OCI-LY1 (cell line): Measurements from ENCODE around the gene MYOZ3.
A peak's percentile ranks its signal among the peaks of the same experiment; 100 is the strongest.

Experiments used
- H2AFZ ChIP-seq: fragments of 200-600 bp; sonication (generic), shearing (Covaris generic); 2 replicates; pipeline ENCODE4 v1.6.0; 2014; ENCODE audit warnings: antibody characterized with exemption, mild to moderate bottlenecking, low read length
- H3F3A ChIP-seq: fragments of 200-600 bp; sonication (generic), shearing (Covaris generic); 2 replicates; pipeline ENCODE4 v1.6.0; 2014; ENCODE audit warnings: mild to moderate bottlenecking, antibody characterized with exemption, low read length, moderate library complexity; ENCODE audit not compliant: insufficient read depth
- H3K27ac ChIP-seq: fragments of 200-600 bp; sonication (generic); 2 replicates; pipeline ENCODE4 v1.5.1; 2014; ENCODE audit warnings: low read length, mixed run types, mild to moderate bottlenecking, low read depth; ENCODE audit not compliant: poor library complexity, severe bottlenecking
- H3K27me3 ChIP-seq: fragments of 200-600 bp; sonication (generic); 2 replicates; pipeline ENCODE4 v1.6.0; 2014; ENCODE audit warnings: antibody characterized with exemption, mild to moderate bottlenecking, low read length, moderate library complexity; ENCODE audit not compliant: insufficient read depth
- H3K36me3 ChIP-seq: fragments of 200-600 bp; sonication (generic); 2 replicates; pipeline ENCODE4 v1.6.1; 2014; ENCODE audit warnings: mild to moderate bottlenecking, antibody characterized with exemption, low read length, moderate library complexity, mixed read lengths; ENCODE audit not compliant: insufficient read depth
- H3K4me1 ChIP-seq: fragments of 200-600 bp; sonication (generic); 2 replicates; pipeline ENCODE4 v1.5.1; 2014; ENCODE audit warnings: mild to moderate bottlenecking, low read length, moderate library complexity; ENCODE audit not compliant: insufficient read depth, severe bottlenecking
- H3K4me2 ChIP-seq: fragments of 200-600 bp; sonication (generic), shearing (Covaris generic); 2 replicates; pipeline ENCODE4 v1.6.1; 2014; ENCODE audit warnings: low read length
- H3K4me3 ChIP-seq: fragments of 200-600 bp; sonication (generic); 2 replicates; pipeline ENCODE4 v1.5.1; 2014; ENCODE audit warnings: low read length, low read depth, mild to moderate bottlenecking, mixed read lengths; ENCODE audit not compliant: poor library complexity, severe bottlenecking
- H3K79me2 ChIP-seq: fragments of 200-600 bp; shearing (Covaris generic); 2 replicates; pipeline ENCODE4 v1.6.1; 2016; ENCODE audit warnings: mixed run types, low read length, mixed read lengths; ENCODE audit not compliant: insufficient read depth
- H3K9ac ChIP-seq: fragments of 200-600 bp; sonication (generic), shearing (Covaris generic); 2 replicates; pipeline ENCODE4 v1.6.1; 2014; ENCODE audit warnings: mild to moderate bottlenecking, low read length, mixed read lengths
- H3K9me2 ChIP-seq: fragments of 200-600 bp; sonication (generic), shearing (Covaris generic); 2 replicates; pipeline ENCODE4 v1.6.1; 2014; ENCODE audit warnings: low read depth, mild to moderate bottlenecking, low read length, mixed read lengths
- H3K9me3 ChIP-seq: fragments of 200-600 bp; shearing (Covaris generic); 2 replicates; pipeline ENCODE4 v1.6.1; 2014; ENCODE audit warnings: low read length, mixed read lengths
- H4K20me1 ChIP-seq: fragments of 200-600 bp; sonication (generic), shearing (Covaris generic); 2 replicates; pipeline ENCODE4 v1.6.0; 2016; ENCODE audit warnings: mild to moderate bottlenecking, low read length; ENCODE audit not compliant: insufficient read depth
- EZH2 ChIP-seq: fragments of 200-600 bp; sonication (generic), shearing (Covaris generic); IDR thresholded peaks from 2 replicates; pipeline ENCODE4 v1.8.0; 2017; ENCODE audit warnings: borderline replicate concordance, mixed run types, mild to moderate bottlenecking, antibody characterized with exemption, low read length, moderate library complexity, mixed read lengths
- TF ChIP-seq, protein P1 (sequence below): fragments of 200-600 bp; sonication (generic), shearing (Covaris generic); IDR thresholded peaks from 2 replicates; pipeline ENCODE4 v1.5.1; 2017; ENCODE audit warnings: mild to moderate bottlenecking, antibody characterized with exemption, low read length, moderate library complexity, mixed read lengths

The MYOZ3 gene

DNA sequence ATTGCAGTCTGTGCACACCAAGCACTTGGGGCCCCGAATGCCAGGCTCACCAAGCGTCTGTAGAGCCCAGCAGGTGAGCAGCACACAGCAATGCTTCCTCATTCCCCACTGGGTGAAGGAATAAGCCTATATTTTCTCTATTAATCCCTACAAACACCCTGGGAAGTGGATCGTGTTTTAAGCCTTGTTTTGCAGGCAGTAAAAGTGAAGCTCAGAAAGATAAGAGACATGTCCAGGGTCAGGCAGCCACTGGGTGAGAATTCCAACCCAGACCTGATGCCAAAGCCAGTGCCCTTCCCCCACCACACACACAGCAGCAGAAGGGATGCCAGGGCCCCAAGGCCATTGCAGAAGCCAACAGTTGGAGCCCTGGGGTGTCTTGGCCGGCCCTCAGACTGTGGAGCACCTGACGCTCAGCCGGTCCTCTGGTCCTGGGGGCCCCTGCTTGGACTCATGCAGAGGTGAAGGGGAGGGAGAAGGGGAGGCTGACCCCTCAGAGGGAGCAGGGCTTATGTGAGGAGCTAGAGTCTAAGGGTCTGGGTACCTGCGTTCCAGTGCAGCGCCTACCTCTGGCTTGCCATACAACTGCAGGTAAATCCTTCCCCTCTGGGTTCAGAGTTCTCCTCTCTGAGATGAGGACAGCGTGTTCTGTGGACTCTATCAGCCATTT, 46.9 kb upstream of the MYOZ3 start:
- no peaks in the 10 kb centered on the region for H3K9me2 ChIP-seq
- H3K9ac ChIP-seq, result no peak overlapping the region
- no peak overlapping the region for H3K4me2 ChIP-seq
- no peaks in the 10 kb centered on the region for H4K20me1 ChIP-seq
- H2AFZ ChIP-seq, result no peak overlapping the region
- TF ChIP-seq, protein P1, sequence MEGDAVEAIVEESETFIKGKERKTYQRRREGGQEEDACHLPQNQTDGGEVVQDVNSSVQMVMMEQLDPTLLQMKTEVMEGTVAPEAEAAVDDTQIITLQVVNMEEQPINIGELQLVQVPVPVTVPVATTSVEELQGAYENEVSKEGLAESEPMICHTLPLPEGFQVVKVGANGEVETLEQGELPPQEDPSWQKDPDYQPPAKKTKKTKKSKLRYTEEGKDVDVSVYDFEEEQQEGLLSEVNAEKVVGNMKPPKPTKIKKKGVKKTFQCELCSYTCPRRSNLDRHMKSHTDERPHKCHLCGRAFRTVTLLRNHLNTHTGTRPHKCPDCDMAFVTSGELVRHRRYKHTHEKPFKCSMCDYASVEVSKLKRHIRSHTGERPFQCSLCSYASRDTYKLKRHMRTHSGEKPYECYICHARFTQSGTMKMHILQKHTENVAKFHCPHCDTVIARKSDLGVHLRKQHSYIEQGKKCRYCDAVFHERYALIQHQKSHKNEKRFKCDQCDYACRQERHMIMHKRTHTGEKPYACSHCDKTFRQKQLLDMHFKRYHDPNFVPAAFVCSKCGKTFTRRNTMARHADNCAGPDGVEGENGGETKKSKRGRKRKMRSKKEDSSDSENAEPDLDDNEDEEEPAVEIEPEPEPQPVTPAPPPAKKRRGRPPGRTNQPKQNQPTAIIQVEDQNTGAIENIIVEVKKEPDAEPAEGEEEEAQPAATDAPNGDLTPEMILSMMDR, result peak; percentile 15; the same call in 1 of the 2 replicates
- no peak for TF ChIP-seq EZH2
- no peaks in the 10 kb centered on the region for H3K36me3 ChIP-seq
- no peak overlapping the region for H3K4me3 ChIP-seq
- no peaks in the 10 kb centered on the region for H3F3A ChIP-seq
- no peaks in the 10 kb centered on the region for H3K9me3 ChIP-seq
- H3K79me2 ChIP-seq, result no peaks in the 10 kb centered on the region
- H3K27ac ChIP-seq, result no peak overlapping the region
- H3K4me1 ChIP-seq, result no peaks in the 10 kb centered on the region
- H3K27me3 ChIP-seq, result peaks cover 5% of the 10 kb centered on the region; the same call in 1 of the 2 replicates

DNA sequence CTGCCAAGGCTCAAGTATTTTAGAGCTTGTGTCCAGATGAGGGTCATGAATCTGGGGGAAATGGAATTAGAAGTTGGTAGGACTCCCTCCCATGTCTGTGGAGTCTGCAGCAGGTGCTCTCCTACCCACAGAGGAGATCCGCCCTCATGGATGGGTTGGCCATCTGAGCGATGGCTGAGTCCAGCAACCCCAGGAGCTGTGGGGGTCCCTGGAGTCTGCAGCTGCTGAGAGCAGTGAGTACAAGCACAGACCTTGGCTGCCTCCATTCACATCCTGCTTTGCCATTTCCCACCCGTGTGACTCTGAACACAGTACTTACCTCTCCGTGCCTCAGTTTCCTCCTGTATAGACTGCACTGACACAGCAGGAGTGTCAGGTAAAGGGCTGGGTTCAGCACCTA, 46.4 kb upstream of the MYOZ3 start:
- no peaks in the 10 kb centered on the region for H3F3A ChIP-seq
- H3K27ac ChIP-seq, result no peak overlapping the region
- no peaks in the 10 kb centered on the region for H3K36me3 ChIP-seq
- peaks cover 5% of the 10 kb centered on the region; the same call in 1 of the 2 replicates for H3K27me3 ChIP-seq
- TF ChIP-seq, protein P1, result no peak
- no peak for TF ChIP-seq EZH2
- H3K4me1 ChIP-seq, result no peaks in the 10 kb centered on the region
- H3K4me3 ChIP-seq, result no peak overlapping the region
- no peak overlapping the region for H3K9ac ChIP-seq
- H3K9me2 ChIP-seq, result no peaks in the 10 kb centered on the region
- H4K20me1 ChIP-seq, result no peaks in the 10 kb centered on the region
- H3K9me3 ChIP-seq, result no peaks in the 10 kb centered on the region
- H3K79me2 ChIP-seq, result no peaks in the 10 kb centered on the region
- no peak overlapping the region for H3K4me2 ChIP-seq
- H2AFZ ChIP-seq, result no peak overlapping the region

DNA sequence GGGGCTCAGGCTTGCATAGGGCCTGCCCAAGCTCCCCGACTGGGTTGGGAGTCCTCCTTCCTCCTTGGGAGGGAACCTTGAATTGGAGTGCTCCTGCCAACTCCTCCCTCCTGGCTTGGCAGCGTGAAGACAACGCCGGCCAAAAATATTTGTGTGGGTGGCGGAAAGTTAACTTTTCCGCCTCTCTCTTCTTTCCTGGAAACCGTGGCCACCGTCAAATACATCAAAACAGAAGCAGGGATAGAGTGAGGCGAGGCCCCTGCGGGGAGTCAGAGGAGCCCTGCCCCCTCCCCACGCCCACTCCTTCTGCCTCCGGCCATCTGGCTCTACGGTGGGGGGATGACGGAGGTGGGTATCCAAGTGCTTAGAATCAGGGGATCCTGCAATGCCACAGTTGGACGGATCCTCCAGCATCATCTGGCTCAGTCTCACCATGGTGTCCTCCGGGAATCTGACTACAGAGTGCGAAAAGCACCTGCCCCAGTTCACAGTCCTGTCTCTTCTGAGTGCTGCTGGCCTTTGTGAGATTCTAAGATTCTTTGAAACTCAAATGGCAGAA, 45.8 kb upstream of the MYOZ3 start:
- H3K27ac ChIP-seq, result no peak overlapping the region
- no peaks in the 10 kb centered on the region for H3K79me2 ChIP-seq
- H3K9ac ChIP-seq, result no peak overlapping the region
- no peak for TF ChIP-seq EZH2
- TF ChIP-seq, protein P1, result no peak
- H3K4me1 ChIP-seq, result no peaks in the 10 kb centered on the region
- H3K9me2 ChIP-seq, result no peaks in the 10 kb centered on the region
- H3K27me3 ChIP-seq, result peaks cover 5% of the 10 kb centered on the region; the same call in 1 of the 2 replicates
- H3K9me3 ChIP-seq, result no peaks in the 10 kb centered on the region
- no peak overlapping the region for H3K4me2 ChIP-seq
- no peak overlapping the region for H2AFZ ChIP-seq
- H4K20me1 ChIP-seq, result no peaks in the 10 kb centered on the region
- H3K36me3 ChIP-seq, result no peaks in the 10 kb centered on the region
- H3K4me3 ChIP-seq, result no peak overlapping the region
- no peaks in the 10 kb centered on the region for H3F3A ChIP-seq
